Adrenal gland (tissue), 12 donors: ENCODE results near the gene BRME1. TPM values are rescaled to one million over a fixed set of nuclear protein-coding genes. Genes with fewer than 3 reads are reported as not detected.
A peak's percentile ranks its signal among the peaks of the same experiment; 100 is the strongest.

Source experiments
- DNase-seq, 7 donors: peaks; one replicate each; pipeline ENCODE4 v3.0.0-alpha.2; 2019 to 2020
- H3K27ac ChIP-seq, 5 donors: fragments of 200-600 bp; sonication (generic) in 4 of 5; 1 replicate in 3 of 5; 2 replicates in 2 of 5; pipeline versions ENCODE4 v1.5.1 to v1.8.0; 2016 to 2020; ENCODE audit warnings: mild to moderate bottlenecking in 1 of 5
- H3K27me3 ChIP-seq: fragments of 200-600 bp; 2 replicates; pipeline ENCODE4 v1.8.0; 2021
- H3K36me3 ChIP-seq, 2 donors: fragments of 200-600 bp; replicated peaks in 1 of 2; 1 replicate in 1 of 2; 2 replicates in 1 of 2; pipeline versions ENCODE4 v1.5.1 to v1.8.0; 2018 to 2022
- H3K4me1 ChIP-seq, 2 donors: fragments of 200-600 bp; replicated peaks in 1 of 2; 1 replicate in 1 of 2; 2 replicates in 1 of 2; pipeline versions ENCODE4 v1.5.1 to v1.8.0; 2018 to 2021
- H3K4me3 ChIP-seq, 4 donors: fragments of 200-600 bp; sonication (generic) in 3 of 4; one replicate each; pipeline ENCODE4 v1.5.1; 2016 to 2018
- H3K9me3 ChIP-seq, 3 donors: fragments of 200-600 bp; sonication (generic) in 1 of 3; replicated peaks in 1 of 3; 1 replicate in 2 of 3; 2 replicates in 1 of 3; pipeline versions ENCODE4 v1.5.1 to v1.8.0; 2016 to 2021
- CTCF ChIP-seq, 6 experiments: fragments of 450-650 bp in 4 of 6; fragments of 200-600 bp in 2 of 6; sonication (generic) in 1 of 6; IDR thresholded peaks; 1 replicate in 5 of 6; 2 replicates in 1 of 6; pipeline versions ENCODE4 v1.5.1 to v1.8.0; 2016 to 2021; ENCODE audit warnings: antibody characterized with exemption in 6 of 6, mild to moderate bottlenecking in 2 of 6, moderate library complexity in 1 of 6
- POLR2A ChIP-seq, 2 donors: fragments of 450-650 bp; IDR thresholded peaks; one replicate each; pipeline ENCODE4 v1.6.1; 2017; ENCODE audit warnings: antibody characterized with exemption in 2 of 2, mild to moderate bottlenecking in 2 of 2, moderate library complexity in 1 of 2
- WGBS, 4 donors: extraction: QIAGEN DNeasy Blood & Tissue Kit in 2 of 4; methylation state at CpG; one replicate each; pipeline versions ENCODE4 v1.1.5 to v1.1.7; 2013 to 2017; 5-methylcytosine and 5-hydroxymethylcytosine counted together
- intact Hi-C, 2 donors: fragments of 100-400 bp; cut with DNase I; formaldehyde crosslinking; loops; one replicate each; pipeline versions ENCODE4 v1.14.1 to v1.15.0; 2022 to 2023
- microRNA counts, 2 donors: library from miRNA; unstranded; fragments of <30 nt; microRNA quantifications; one replicate each; lab custom pipeline; 2016
- microRNA-seq, 3 donors: library from miRNA; unstranded; fragments of <30 nt; microRNA quantifications; one replicate each; pipeline ENCODE4, GENCODE V29; 2017 to 2020
- polyA plus RNA-seq, 3 donors: library from polyadenylated mRNA; stranded (reverse); fragments of 200-250 nt in 2 of 3; fragments of 350-450 nt in 1 of 3; fragmentation: Illumina TruSeq in 1 of 3; extraction: RNeasy Lipid Tissue Mini Kit (QIAGEN cat#74804) in 1 of 3; gene quantifications; one replicate each; pipeline ENCODE4 v1.2.3, GENCODE V29; 2013 to 2014
- small RNA-seq, 2 donors: library from RNA; depleted of rRNA; stranded (forward); fragments of <200 nt; gene quantifications; one replicate each; pipeline ENCODE3, GENCODE V24; 2016
- total RNA-seq, 9 donors: library from RNA; depleted of rRNA in 4 of 9; stranded (reverse); fragments of >200 nt in 4 of 9; fragments of 120-200 nt in 1 of 9; fragmentation: NEBNext Ultra II Directional in 1 of 9; extraction: Animal tissue kit (Norgen Biotek cat#: 25700) in 1 of 9; gene quantifications; one replicate each; pipeline versions ENCODE4 v1.1.0 to v1.2.4, GENCODE V29; 2013 to 2023
- donor health status: healthy with polysubstance abuse.
- donor health status: Bipolar disorder and iron deficiency.
- donor health status: DM: yes; HTN: yes; CAD: no.
- donor health status: DM: no; HTN: no; CAD: no.
- donor health status: DM: no; HTN: no; CAD: no.
- donor health status: DM: yes; HTN: yes; CAD: no.

Gene BRME1
- total and polyA plus RNA-seq, 12 donors, result 0.21 to 4.5 (median 1.4) TPM; not detected in 1

DNA sequence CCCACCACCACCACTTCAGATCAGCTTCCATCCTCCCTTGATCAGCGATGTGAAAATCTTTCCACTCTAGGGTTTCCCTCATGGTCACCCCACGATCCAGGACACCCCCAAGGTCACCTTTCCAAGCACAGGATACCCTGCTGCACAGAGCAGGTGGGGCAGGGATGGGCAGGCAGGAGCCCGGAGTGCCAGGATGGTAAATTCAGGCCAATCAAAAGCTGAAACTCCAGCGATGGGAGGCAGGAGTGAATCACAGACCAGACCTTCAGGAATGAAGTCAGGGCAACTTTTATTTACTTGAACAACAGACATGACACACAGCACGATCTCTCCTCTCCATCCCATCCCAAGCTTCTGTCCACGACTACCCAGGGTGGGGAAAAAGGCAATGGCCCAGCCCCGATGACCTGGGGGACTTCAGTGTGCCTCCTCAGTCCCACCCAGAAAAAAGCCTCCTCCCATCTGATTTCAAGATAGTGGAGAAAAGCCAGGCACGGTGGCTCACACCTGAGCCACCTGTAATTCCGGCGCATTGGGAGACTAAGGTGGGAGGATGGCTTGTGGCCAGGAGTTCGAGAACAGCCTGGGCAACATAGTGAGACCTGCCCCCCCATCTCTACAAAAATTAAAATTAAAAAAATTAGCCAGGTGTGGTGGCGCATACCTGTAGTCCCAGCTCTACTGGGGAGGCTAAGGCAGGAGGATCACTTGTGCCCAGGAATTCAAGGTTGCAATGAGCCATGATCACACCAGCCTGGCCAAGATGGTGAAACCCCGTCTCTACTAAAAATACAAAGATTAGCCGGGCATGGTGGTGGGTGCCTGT lies 71.5 kb downstream of the BRME1 start:
- intact Hi-C loops, result no loop called here
- no peaks in the 10 kb centered on the region for H3K27me3 ChIP-seq
- 57 to 71% (median 61%) methylated on average over 11 to 14 of the region's 14 CpGs for WGBS, 4 donors
- H3K36me3 ChIP-seq, result peaks cover 0 to 32% of the 10 kb centered on the region in 2 donors
- H3K4me1 ChIP-seq, result peaks cover 20 to 64% of the 10 kb centered on the region in 2 donors
- H3K27ac ChIP-seq, result peak overlapping the region; percentile 35 to 95 (median 67)
- TF ChIP-seq POLR2A (IDR thresholded peaks at IDR 0.05) (no peak), CTCF (IDR thresholded peaks at IDR 0.05) (no peak)
- H3K9me3 ChIP-seq, result no peaks in the 10 kb centered on the region
- peak in 4 of 7 donors; percentile 62 to 68 (median 64) for DNase-seq
- peak overlapping the region in 1 of 4 donors; percentile 27 for H3K4me3 ChIP-seq

DNA sequence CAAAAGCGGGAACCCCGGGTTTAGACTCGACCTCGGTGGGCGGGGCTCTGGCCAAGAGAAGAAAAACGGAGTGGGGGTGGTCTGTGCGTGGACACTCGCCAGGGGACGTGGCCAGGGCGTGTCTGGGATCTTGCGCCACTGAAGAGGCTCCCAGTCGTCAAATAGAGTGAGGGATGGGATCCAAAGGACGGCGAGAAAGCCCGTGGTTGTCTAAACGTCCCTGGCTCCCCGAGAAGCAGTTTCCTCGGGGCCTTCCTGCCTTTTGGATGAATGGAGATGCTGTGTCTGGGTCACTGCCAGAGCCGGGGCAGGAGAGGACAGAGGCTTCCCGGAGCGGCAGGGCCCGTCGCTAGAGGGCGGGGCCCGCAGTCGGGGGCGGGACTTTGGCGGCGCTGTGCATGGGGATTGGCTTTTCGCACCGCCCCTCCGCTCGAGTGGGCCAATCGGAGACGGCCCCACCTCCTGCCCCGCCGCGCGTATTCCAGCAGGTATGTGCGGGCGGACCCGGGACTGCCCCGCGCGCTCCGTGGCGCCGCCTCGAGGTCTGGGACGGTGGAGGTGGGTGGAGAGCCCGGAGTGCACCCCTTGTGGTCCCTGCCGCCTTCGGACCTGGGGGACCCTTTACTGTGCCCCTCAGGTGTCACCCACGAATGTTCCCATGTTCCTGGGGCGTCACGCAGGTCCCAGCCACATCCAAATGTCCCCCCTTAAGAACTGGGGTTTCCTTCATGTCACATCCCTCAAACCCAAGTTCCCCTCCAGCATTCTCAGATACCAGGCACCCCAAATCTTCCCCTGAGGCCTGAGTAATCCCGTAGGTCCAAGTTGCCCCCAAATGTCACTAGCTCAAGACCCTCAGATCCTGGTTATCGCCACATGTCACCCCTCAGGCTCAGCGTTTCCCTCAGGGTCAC lies 72.3 kb downstream of the BRME1 start:
- Histone ChIP-seq H3K27me3 (no peaks in the 10 kb centered on the region), H3K27ac (peak overlapping the region; percentile 35 to 95 (median 67)), H3K36me3 (peaks cover 0 to 32% of the 10 kb centered on the region in 2 donors), H3K9me3 (no peaks in the 10 kb centered on the region), H3K4me3 (peak overlapping the region in 1 of 4 donors; percentile 27), H3K4me1 (peaks cover 20 to 55% of the 10 kb centered on the region in 2 donors)
- peak; percentile 96 to 98 (median 97) for DNase-seq
- TF ChIP-seq CTCF (IDR thresholded peaks at IDR 0.05), result peak in 5 of 6 experiments; percentile 25 to 46 (median 36)
- TF ChIP-seq POLR2A (IDR thresholded peaks at IDR 0.05), result no peak
- 5 to 9% (median 6%) methylated on average over 16 to 59 of the region's 59 CpGs for WGBS, 4 donors
- intact Hi-C loops, result no loop called here

MicroRNA genes within 50 kb of the gene (microRNA counts, 767-probe panel; counts per million panel counts)
- 2,395 to 2,836 counts per million in 2 donors for microRNA hsa-miR-181c-5p (lab: Ali Mortazavi, UCI)
- microRNA hsa-miR-23a-3p (lab: Ali Mortazavi, UCI), result 6,904 to 8,358 counts per million in 2 donors
- microRNA hsa-miR-24-3p (lab: Ali Mortazavi, UCI), result 5,270 to 6,334 counts per million in 2 donors
- 2,786 to 4,268 counts per million in 2 donors for microRNA hsa-miR-27a-3p (lab: Ali Mortazavi, UCI)

Small RNAs within 50 kb of the gene (microRNA-seq; reads per million reads assigned to microRNA genes)
- gene MIR181C (99.2 to 309 (median 125) reads per million in 3 donors), gene MIR181D (116 to 211 (median 140) reads per million in 3 donors)

Small RNAs within 50 kb of the gene (small RNA-seq; reads per million reads assigned to genes)
- gene MIR181C, result 23.2 to 82.7 reads per million in 2 donors
- gene MIR181D, result 19.1 to 55.1 reads per million in 2 donors

Other genes starting within 250 kb of the BRME1 start
- 10 to 100 TPM; 16.8 to 69.6 (median 42.9) TPM for gene MRI1, start 141.6 kb downstream of the BRME1 start, total RNA-seq
- 10 to 100 TPM; 11.9 to 34.6 (median 20.5) TPM for gene MRI1, start 141.6 kb downstream of the BRME1 start, polyA plus RNA-seq
- gene C19orf53, start 131.7 kb downstream of the BRME1 start, total RNA-seq, result 100 to 1,000 TPM in 8 of 9 donors, 10 to 100 TPM in 1; 95.8 to 224 (median 162) TPM
- gene C19orf53, start 131.7 kb downstream of the BRME1 start, polyA plus RNA-seq, result 100 to 1,000 TPM; 134 to 459 (median 340) TPM
- gene ZSWIM4, start 110.7 kb downstream of the BRME1 start, total RNA-seq, result 10 to 100 TPM in 4 of 9 donors, 1 to 10 TPM in 5; 1.3 to 15.4 (median 9.5) TPM
- 1 to 10 TPM; 1.7 to 6.4 (median 3.2) TPM for gene ZSWIM4, start 110.7 kb downstream of the BRME1 start, polyA plus RNA-seq
- gene NANOS3, start 29.0 kb downstream of the BRME1 start, total RNA-seq, result 1 to 10 TPM in 1 of 9 donors, under 1 TPM in 1, not detected in 7; 0.28 to 1.9 TPM
- gene NANOS3, start 29.0 kb downstream of the BRME1 start, polyA plus RNA-seq, result 1 to 10 TPM in 1 of 3 donors, under 1 TPM in 1, not detected in 1; 0.71 to 1.9 TPM
- 10 to 100 TPM in 8 of 9 donors, 1 to 10 TPM in 1; 9.0 to 38.4 (median 28.8) TPM for gene CC2D1A, start 84 bp upstream of the BRME1 start, total RNA-seq
- 100 to 1,000 TPM in 1 of 3 donors, 10 to 100 TPM in 2; 10.8 to 125 (median 68.1) TPM for gene CC2D1A, start 84 bp upstream of the BRME1 start, polyA plus RNA-seq
- 1 to 10 TPM in 1 of 9 donors, under 1 TPM in 5, not detected in 3; 0.35 to 2.1 (median 0.52) TPM for gene PODNL1, start 32.3 kb upstream of the BRME1 start, total RNA-seq
- gene PODNL1, start 32.3 kb upstream of the BRME1 start, polyA plus RNA-seq, result 1 to 10 TPM in 2 of 3 donors, under 1 TPM in 1; 0.15 to 1.7 (median 1.1) TPM
- 10 to 100 TPM in 7 of 9 donors, 1 to 10 TPM in 2; 7.6 to 22.8 (median 12.8) TPM for gene DCAF15, start 46.4 kb upstream of the BRME1 start, total RNA-seq
- 100 to 1,000 TPM in 1 of 3 donors, 10 to 100 TPM in 1, 1 to 10 TPM in 1; 6.7 to 147 (median 54.1) TPM for gene DCAF15, start 46.4 kb upstream of the BRME1 start, polyA plus RNA-seq
- 10 to 100 TPM in 3 of 9 donors, 1 to 10 TPM in 6; 1.5 to 21.4 (median 7.3) TPM for gene RFX1, start 100.2 kb upstream of the BRME1 start, total RNA-seq
- 10 to 100 TPM in 1 of 3 donors, 1 to 10 TPM in 2; 1.4 to 15.4 (median 6.8) TPM for gene RFX1, start 100.2 kb upstream of the BRME1 start, polyA plus RNA-seq
- gene RLN3, start 122.0 kb upstream of the BRME1 start, total RNA-seq, result not detected
- not detected for gene RLN3, start 122.0 kb upstream of the BRME1 start, polyA plus RNA-seq
- 1 to 10 TPM; 1.2 to 5.2 (median 3.9) TPM for gene IL27RA, start 125.6 kb upstream of the BRME1 start, total RNA-seq
- 1 to 10 TPM; 1.6 to 3.6 (median 2.5) TPM for gene IL27RA, start 125.6 kb upstream of the BRME1 start, polyA plus RNA-seq
- gene PALM3, start 156.0 kb upstream of the BRME1 start, total RNA-seq, result under 1 TPM in 4 of 9 donors, not detected in 5; 0.22 to 0.76 (median 0.66) TPM
- gene PALM3, start 156.0 kb upstream of the BRME1 start, polyA plus RNA-seq, result 1 to 10 TPM in 1 of 3 donors, under 1 TPM in 2; 0.18 to 1.9 (median 0.27) TPM
- 10 to 100 TPM in 2 of 9 donors, 1 to 10 TPM in 6, under 1 TPM in 1; 0.78 to 87.9 (median 2.9) TPM for gene MISP3, start 166.7 kb upstream of the BRME1 start, total RNA-seq
- 1 to 10 TPM; 1.7 to 9.8 (median 4.0) TPM for gene MISP3, start 166.7 kb upstream of the BRME1 start, polyA plus RNA-seq
- not detected for gene C19orf67, start 179.7 kb upstream of the BRME1 start, total RNA-seq
- not detected for gene C19orf67, start 179.7 kb upstream of the BRME1 start, polyA plus RNA-seq
- 10 to 100 TPM; 13.2 to 40.6 (median 25.9) TPM for gene SAMD1, start 184.6 kb upstream of the BRME1 start, total RNA-seq
- gene SAMD1, start 184.6 kb upstream of the BRME1 start, polyA plus RNA-seq, result 10 to 100 TPM; 10.0 to 41.9 (median 28.4) TPM
- 100 to 1,000 TPM in 8 of 9 donors, 10 to 100 TPM in 1; 74.1 to 457 (median 135) TPM for gene PRKACA, start 211.6 kb upstream of the BRME1 start, total RNA-seq
- 100 to 1,000 TPM; 145 to 352 (median 155) TPM for gene PRKACA, start 211.6 kb upstream of the BRME1 start, polyA plus RNA-seq
- 10 to 100 TPM in 1 of 9 donors, 1 to 10 TPM in 7, under 1 TPM in 1; 0.48 to 17.2 (median 2.4) TPM for gene ASF1B, start 230.5 kb upstream of the BRME1 start, total RNA-seq
- gene ASF1B, start 230.5 kb upstream of the BRME1 start, polyA plus RNA-seq, result 1 to 10 TPM in 1 of 3 donors, under 1 TPM in 2; 0.72 to 1.6 (median 0.74) TPM